Keratinocyte (primary cell): ENCODE results near the gene PSME4.

Experiments used
- CTCF ChIP-seq, 3 experiments: IDR thresholded peaks in 1 of 3; conservative IDR thresholded peaks in 1 of 3; optimal IDR thresholded peaks in 1 of 3; 2 replicates in 2 of 3; 3 replicates in 1 of 3; pipeline versions ENCODE3 to v1.5.1; 2011; ENCODE audit warnings: low read length in 3 of 3, mild to moderate bottlenecking in 3 of 3, moderate library complexity in 2 of 3, control low read depth in 1 of 3, inconsistent platforms in 1 of 3; ENCODE audit not compliant: insufficient read depth in 2 of 3; ENCODE audit errors: extremely low read depth in 1 of 3
- EZH2 ChIP-seq: IDR thresholded peaks from one replicate; pipeline ENCODE4 v1.6.1; 2012; ENCODE audit warnings: inconsistent platforms, mild to moderate bottlenecking, low read length, moderate library complexity

GRCh38 chr2:53939656-53940055, 31.1 kb downstream of the PSME4 start:
- TF ChIP-seq CTCF (optimal IDR thresholded peaks at IDR 0.05 in 1 of 3, IDR thresholded peaks at IDR 0.05 in 1 of 3, conservative IDR thresholded peaks at IDR 0.05 in 1 of 3; ENCODE audit: extremely low read depth in 1 of 3, insufficient read depth in 2 of 3, low read length in 3 of 3) (no peak), EZH2 (no peak)
